GM19467 (cell line): ENCODE results near the gene PRMT7.

Experiments used
- ATAC-seq: cut with Tn5 transposase; IDR thresholded peaks from one replicate; pipeline ENCODE4 v1.9.1; 2021; ENCODE audit warnings: mild to moderate bottlenecking, moderate library complexity; ENCODE audit not compliant: unreplicated experiment

PRMT7 gene

DNA sequence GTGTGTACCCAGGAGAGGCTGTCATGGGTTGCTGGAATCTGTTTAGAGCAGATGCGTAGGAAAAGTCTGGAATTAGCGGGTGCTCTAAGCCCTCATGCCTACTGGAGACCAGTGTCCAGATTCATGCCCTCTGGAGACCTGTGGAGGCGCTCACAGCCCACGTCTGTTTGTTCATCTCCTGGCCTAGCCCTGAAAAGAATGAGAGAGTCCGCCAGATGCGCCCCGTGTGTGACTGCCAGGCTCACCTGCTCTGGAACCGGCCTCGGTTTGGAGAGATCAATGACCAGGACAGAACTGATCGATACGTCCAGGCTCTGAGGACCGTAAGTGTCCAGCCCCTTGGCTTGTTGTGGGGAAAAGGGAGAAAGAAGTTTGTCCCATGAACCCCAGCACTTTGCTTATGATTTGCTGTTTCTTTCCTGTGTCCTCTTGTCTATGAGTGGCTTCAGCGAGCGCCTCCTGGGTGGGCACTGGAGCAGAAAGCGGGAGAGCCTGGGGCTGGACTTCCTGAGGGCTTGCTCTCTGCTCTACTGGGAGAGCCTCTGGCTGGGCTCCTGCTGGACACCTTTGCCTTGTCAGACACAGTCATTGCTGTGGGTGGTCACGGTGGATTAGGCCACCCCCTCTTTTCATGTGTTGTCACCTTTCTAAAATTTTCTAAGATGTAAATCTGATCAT is 35.3 kb downstream of the PRMT7 start:
- ATAC-seq: no peak

DNA sequence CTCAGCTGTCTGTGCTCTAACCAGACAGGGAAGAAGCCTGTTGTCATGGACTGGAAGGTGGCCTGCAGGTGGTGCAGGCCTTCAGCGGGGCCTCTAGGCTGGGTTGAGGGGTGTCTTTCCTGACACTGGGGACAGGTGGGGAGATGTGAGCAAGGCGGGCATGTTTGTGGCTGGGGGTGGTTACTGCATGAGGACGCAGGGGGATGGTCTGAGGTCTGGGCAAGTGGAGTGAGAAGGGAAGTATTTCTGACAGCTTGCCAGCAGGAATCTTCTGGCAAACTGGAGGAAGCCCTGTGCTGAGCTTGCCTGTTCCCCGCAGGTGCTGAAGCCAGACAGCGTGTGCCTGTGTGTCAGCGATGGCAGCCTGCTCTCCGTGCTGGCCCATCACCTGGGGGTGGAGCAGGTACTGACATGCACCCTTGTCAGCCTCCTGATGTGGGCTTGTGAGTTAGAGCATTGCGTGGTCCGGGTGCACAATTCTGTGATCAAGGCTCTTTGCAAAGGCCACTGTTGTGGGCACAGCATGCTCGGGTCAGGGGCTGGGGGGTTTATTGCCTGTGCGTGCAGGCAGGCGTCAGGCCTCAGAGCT is 36.2 kb downstream of the PRMT7 start:
- ATAC-seq: no peak

DNA sequence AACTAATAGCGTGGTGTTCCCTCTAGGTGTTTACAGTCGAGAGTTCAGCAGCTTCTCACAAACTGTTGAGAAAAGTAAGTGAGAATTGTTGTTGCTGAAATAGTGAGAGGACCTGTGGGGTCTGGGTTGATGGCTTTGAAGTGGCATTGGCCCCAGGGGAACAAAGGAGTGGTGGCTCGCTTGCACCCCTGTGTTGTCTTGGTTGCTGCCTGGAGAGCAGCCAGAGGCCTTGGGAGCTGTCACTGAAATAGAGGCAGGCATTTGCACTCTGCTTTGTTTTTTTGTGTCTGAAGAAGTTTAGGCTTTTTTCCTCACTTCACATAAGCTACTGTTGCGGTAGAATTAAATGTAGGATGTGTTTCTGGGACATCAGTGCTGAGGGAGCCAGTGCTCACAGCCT is 36.8 kb downstream of the PRMT7 start:
- ATAC-seq: no peak

DNA sequence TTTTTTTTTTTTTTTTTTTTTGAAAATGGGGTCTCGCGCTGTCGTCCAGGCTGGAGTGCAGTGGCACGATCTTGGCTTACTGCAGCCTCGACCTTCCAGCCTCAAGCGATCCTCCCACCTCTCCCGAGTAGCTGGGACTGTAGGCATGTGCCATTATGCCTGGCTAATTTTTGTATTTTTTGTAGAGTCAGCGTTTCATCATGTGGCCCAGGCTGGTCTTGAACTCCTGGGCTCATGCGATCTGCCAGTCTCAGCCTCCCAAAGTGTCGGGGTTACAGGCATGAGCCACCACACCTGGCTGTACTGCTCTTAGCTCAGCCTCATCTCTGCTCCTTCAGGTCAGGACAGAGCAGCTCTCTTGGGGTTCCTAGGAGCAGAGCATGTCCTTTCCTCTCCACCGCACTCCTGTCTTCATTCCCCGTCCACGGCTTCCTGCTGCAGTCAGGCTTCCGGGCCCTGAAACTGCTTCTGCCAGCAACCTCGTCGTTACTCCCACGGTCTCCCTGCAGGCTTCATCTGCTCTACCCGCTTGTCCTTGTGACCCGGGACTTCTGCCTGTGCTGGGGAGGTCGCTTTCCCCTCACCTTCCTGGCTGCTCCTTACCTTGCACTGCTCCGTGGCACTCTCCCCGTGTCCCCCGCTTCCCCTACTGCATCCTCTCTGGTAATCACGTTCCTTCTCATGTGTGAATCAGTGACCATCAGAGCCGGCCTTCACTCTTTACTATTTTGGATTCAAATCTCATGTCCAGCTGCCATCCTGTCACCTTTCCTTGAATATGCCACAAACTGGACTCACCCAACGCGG is 38.0 kb downstream of the PRMT7 start:
- ATAC-seq: no peak

DNA sequence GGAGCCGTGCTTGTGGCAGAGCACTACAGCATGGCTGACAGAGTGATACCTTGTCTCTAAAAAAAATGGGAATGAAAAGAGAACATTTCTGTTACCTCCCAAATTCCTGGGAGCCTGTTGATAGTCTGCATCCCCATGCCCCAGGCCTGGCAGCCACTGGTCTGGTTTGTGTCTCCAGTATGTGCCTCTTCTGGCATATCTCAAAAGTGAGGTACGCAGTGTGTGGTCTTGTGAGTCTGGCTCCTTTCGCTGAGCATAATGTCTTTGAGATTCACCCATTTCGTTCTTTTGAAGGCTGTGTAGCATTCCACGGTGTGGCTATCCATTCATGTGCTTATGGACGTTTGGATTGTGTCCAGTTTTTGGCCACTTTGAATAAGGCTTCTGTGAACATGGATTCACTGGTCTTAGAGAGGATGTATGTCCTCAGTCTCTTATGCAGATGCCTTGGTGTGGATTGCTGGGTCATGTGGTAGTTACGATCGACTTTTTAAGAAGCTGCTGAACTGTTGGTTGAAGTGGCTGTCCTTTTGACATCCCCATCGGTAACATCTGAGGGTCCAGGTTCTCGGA is 39.1 kb downstream of the PRMT7 start:
- no peak for ATAC-seq

DNA sequence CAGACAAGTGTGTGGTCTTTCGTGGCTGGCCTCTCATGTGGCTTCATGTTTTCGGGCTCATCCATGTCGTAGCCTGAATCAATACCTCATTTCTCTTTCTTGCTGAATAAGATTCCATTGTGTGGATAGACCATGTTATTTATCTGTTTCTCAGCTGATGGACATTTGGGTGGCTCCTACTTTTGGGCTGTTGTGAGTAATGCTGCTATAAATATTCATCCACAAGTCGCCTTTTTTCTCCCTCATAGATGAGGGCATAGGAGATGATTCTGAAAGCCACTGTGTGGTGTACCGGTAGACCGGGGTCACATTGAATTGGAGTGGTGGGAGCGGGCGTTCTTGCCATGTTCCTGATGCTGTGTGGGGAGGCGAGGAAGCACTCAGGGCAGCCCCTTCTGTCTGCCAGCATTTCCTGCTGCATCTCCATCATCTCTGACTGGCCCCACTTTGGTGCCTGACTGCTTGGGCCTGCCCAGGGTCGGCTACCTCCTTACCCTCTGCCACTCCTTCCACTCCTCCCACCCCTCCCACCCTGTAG is 40.1 kb downstream of the PRMT7 start:
- ATAC-seq: no peak

DNA sequence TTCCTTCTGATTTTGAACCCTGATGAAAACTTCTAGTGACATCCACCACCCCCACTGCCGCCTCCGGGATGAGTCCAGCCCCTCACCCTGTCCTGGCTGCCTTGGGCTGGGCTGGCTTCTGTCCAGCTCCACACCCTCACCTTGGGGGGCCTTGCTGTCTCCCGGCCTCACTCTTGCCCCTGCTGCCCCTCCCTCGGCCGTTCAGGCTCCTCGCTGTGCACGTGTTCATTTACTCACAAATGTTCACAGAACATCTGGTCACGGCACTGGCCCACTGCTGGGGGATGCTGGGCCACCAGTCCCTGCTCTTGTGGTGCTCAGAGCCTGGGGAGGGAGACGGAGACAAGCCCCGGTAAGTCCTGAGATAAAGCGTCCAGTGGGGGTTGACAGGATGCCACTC is 40.6 kb downstream of the PRMT7 start:
- no peak for ATAC-seq

DNA sequence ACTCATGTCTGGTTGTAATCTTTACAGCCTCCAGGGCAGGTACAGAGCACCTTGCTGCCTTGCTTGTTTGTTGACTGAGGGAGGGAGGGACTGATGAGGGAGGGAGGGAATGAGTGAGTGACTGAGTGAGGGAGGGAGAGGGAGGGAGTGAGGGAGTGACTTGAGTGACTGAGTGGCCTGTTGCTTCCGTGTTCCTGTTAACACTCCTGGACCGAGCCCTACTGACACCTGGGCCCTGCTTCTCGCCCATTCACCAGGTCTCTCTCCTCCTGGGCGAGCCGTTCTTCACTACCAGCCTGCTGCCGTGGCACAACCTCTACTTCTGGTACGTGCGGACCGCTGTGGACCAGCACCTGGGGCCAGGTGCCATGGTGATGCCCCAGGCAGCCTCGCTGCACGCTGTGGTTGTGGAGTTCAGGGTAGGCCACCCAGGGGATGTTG is 41.2 kb downstream of the PRMT7 start:
- ATAC-seq: no peak

DNA sequence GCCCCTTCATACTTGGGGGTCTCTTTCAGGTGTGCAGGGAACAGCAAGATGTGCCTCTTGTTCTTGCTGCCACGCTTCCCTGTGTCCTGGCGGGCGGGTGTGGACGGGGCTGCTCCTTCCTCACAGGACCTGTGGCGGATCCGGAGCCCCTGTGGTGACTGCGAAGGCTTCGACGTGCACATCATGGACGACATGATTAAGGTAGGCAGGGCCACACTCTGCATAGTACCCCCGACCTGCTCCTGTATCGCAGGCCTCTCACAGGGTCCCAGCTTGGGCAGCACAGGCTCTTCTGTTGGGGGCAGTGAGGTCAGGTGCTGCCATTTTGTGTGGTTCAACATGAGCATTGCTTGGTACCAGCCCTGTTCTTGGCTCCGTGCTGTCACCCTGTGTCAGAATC is 42.5 kb downstream of the PRMT7 start:
- no peak for ATAC-seq

DNA sequence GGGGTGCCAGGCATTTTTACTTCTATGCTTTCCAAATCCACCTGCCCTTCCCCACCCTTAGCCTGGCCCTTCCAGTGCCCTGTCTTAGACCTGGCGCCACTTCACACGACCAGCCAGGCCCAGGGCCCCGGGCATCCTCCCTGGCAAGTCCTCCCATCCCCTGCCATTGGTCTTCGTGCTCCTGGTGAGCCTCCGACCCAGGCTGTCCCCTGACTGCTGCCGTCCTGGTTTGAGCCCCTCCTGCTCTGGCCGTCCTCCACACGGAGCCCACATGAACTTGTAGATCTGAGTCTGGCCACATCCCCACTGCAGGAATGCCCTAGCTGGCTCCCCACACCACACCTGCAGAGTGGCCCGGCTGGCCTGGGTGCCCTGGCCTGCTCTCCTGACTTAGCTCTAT is 44.0 kb downstream of the PRMT7 start:
- no peak for ATAC-seq

DNA sequence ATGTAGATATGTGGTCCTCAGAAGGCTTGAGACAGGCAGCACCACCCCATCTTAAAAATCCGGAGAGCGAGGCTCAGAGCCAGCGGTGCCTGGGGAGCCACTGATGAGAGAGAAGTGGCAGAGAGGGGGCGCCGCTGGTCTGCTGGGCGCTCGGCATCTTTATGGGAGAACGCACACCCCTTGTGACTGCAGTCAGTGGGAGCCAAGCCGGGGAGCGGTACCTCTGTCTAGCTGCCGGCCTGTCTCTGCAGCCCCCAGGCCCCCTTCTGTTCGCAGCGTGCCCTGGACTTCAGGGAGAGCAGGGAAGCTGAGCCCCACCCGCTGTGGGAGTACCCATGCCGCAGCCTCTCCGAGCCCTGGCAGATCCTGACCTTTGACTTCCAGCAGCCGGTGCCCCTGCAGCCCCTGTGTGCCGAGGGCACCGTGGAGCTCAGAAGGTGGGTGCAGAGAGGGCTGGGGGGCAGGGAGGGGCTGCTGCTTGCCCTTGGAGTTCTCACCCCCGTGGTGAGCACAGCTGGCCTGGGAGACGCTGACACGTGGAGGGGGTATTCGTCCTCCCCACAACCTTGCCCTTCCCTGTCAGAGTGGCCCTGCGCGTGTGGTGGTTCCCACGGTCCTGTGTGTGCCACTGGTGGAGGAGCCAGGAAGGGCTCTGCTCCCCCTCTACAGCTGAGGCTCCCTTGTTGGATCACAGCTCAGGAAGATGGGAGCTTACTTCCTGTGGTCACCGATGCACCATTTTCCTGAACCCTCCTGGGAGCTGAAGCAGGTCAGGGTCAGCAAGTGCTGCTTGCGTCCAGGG is 44.8 kb downstream of the PRMT7 start:
- no peak for ATAC-seq

DNA sequence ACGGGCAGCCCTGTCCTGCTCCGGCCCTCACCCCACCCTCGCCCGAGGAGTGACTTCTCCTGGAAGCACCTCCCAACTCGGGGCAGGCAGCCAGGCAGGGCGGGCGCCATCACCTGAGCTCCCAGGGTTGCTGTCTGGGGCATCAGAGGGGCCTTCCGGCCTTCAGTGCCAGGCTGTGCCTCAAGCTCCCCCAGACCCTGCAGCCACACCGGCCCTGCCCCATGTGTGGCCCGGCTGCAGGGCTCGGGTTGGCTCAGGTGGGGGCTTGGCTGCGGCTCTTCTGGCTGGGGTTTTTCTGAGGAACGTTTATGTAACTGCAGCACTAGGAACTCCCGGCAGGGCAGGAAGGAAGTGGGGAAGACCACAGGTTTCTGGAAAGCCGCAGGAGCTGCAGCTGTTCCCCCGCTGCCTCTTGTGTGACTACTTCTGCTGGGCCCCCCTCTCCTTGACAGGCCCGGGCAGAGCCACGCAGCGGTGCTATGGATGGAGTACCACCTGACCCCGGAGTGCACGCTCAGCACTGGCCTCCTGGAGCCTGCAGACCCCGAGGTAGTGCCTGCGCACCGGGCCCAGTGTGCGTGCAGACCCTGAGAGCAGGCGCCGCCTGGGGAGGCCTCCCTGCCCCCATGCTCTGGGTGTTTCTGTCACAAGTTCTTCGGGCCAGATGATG is 45.6 kb downstream of the PRMT7 start:
- ATAC-seq: peak; percentile 70

DNA sequence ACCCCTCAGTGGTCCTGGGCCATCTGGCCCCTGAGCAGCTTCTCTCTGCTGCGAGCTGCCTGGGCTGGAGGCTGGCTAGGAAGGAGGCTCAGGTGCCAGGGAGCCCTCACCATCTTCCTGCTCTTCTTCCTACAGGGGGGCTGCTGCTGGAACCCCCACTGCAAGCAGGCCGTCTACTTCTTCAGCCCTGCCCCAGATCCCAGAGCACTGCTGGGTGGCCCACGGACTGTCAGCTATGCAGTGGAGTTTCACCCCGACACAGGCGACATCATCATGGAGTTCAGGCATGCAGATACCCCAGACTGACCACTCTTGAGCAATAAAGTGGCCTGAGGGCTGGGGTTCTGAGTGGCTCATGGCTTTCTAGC is 46.1 kb downstream of the PRMT7 start:
- ATAC-seq: no peak

DNA sequence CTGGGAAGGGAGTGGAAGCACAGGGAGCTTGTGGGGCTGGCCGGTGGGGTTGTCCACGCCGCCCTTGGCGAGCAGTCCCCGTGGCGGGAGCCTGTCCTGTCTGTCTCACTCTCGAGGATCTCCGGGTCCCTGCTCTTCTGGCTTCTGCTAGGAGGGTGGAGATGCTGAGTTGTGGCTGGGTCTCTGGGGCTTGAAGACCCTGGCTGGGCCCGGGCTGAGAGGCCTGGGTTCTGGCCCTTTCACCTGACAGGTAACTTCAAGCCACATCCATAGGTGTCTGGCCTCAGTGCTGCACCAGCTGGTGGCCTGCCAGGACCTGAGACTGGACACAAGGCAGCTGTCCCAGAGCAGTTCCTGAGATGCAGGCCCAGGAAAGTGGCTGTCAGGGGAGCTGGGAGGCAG is 46.7 kb downstream of the PRMT7 start:
- no peak for ATAC-seq

DNA sequence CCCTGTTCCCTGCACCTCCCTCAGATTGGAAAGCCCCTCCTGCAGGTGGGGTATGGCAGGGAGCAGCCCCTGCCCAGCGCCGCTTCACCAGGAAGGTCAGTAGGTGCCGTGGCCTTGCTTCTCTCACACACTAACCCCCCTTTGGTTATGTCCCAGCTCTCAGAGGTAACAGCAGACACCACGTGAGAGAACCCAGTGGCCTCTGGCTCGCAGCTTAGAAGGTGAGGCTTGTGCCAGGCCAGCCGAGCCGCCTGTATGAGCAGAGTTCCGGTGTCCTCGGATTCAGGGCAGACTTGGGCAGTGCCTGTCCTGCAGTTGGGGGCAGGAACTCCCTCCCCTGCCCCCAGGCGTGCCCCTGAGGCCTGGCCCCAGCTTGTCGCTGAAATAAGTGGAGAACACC is 47.1 kb downstream of the PRMT7 start:
- no peak for ATAC-seq

DNA sequence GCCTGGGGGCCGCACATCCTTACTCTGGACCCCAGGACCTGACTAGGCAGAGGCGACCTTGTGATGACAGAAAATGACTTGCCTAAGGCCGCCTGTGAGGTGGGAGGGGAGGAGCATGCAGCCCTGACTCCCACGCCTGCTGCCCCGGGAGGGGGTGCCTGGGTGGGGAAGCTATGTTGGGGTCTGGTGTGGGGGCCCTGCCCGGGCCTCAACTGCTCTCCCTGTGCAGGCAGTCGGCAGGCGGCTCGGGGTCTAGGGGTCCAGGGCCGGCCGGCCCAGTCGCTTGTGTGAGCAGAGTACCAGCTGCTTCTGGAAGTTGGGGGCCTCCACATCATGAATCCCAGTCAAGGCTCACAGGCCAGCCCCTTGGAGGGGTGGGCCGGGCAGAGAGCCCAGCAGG is 48.1 kb downstream of the PRMT7 start:
- no peak for ATAC-seq

DNA sequence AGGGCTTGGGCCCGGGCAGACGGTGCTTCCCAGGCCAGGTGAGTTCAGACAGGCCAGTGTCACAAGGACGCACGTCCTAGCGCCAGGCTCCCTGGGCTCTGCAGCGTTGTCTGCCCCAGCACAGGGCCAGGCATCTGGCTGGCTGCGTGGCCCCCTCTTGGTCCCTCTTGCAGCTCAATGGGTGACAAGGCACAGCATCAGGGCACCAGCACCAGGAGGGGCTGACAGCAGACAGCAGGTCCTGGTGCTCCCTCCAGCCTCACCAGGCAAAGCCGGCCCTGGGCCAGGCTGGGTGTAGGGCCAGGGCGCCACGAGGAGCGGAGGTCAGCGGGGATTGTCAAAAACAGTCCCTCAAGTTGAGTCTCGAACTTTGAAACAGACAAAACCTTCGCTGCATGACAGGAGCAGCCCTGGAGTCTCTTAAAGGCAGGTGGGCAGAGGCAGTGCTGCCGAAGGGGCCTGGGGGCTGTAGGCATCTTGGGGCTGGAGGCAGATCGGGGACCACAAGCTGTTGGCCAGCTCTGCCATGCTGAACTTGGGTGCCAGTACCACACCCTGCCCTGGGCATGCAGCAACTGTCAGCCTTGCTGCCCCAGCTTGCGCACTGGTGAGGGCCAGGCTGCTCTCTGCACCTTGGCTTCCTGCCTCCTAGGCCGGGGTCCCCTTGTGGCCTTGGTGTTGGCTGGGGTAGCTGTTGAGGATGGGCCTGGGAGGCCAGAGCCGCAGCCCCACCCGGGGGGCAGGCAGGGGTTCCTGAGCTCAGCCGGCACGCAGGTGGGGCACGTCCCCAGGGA is 48.8 kb downstream of the PRMT7 start:
- ATAC-seq: no peak

DNA sequence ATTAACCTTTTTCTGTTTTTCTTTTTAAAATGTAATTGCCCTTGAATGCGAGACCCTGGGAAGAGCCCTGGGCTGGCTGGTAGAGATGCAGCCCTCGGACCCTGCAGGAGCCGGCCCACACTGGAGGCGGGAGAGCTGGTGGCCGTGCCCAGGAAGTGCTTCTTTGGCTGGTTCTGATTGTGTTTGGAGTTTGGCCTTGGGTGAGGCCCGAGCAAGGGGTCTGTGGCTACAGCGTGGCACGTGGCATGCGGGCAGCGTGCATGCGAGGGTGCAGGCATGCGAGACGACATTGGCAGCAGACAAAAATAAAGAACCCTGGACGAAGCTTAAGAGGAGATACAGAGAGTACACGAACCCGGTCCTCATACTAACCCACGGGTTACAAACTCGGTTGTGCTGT is 49.7 kb downstream of the PRMT7 start:
- no peak for ATAC-seq

DNA sequence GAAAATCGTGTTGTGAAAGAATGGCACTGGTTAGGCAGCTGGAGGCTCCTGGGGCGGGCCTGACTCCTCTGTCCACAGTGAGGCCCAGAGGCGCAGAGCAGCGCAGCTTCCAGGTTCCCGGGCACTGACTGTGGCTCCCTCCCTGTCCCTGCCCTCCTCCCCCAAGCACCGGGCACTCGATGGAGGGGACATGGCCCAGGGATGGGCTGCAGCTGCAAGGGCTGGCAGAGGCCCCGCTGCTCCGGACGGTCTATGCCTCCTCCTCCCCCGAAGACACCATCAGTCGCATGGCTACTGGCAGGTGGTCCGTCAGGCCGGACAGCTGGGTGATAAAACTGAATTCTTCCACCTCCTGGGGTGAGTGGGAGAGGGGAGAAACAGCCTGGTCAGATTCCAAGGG is 50.1 kb downstream of the PRMT7 start:
- no peak for ATAC-seq

DNA sequence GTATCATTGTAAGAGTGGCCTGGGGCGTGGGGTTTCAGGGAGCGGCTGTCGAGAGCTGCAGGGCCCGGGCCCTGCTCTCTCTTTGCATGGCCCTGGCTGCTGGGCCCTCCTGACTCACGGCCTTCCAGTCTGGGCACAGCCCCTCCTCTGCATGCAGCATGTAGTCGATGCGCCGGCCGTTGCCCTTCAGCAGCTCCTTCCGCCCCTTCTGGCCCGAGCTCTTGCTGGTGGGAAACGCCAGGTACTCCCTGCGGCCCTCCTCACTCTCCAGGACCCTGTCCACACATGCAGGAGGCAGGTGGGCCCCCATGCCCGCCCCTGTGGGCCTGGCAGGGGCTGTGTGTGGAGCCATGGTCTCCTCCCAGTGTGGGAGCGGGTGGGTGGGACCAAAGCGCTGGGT is 50.7 kb downstream of the PRMT7 start:
- ATAC-seq: no peak
